ENCODE measurements around the gene CSMD2. TPM values are rescaled to one million over a fixed set of nuclear protein-coding genes. Genes with fewer than 3 reads are reported as not detected.

CSMD2 gene
- total RNA-seq, 1 donor from 2014 or later: 2.1 TPM

DNA sequence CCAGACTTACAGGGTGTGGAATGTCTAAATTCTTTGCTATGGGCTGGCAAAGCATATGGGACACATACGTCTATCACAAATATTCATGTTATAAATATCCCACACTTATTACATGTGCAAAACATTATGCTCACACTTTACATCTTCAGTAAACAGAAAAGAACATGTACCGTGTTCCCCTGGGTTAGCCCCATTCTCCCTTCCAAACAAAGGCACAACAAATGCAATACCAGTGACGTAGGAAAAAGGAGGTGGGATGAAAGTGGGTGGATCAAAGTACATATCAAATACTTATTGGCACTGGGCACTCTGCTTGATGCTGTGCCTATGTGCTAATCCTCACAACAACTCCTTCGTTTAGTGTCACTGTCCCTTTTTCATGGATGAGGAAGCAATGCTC is 521.8 kb downstream of the CSMD2 start:
- Mint-ChIP-seq H3K4me3 (ENCODE audit: unreplicated experiment) (no peak overlapping the region), H3K9me3 (ENCODE audit: unreplicated experiment) (no peaks in the 10 kb centered on the region), H3K27me3 (ENCODE audit: unreplicated experiment) (peaks cover 2% of the 10 kb centered on the region), H3K4me1 (ENCODE audit: unreplicated experiment) (peaks cover 7% of the 10 kb centered on the region), H3K36me3 (ENCODE audit: low read depth, unreplicated experiment) (no peaks in the 10 kb centered on the region), H3K27ac (ENCODE audit: unreplicated experiment) (no peak overlapping the region)
- no peak for DNase-seq (ENCODE audit: low spot score)
- TF ChIP-seq, protein P1, sequence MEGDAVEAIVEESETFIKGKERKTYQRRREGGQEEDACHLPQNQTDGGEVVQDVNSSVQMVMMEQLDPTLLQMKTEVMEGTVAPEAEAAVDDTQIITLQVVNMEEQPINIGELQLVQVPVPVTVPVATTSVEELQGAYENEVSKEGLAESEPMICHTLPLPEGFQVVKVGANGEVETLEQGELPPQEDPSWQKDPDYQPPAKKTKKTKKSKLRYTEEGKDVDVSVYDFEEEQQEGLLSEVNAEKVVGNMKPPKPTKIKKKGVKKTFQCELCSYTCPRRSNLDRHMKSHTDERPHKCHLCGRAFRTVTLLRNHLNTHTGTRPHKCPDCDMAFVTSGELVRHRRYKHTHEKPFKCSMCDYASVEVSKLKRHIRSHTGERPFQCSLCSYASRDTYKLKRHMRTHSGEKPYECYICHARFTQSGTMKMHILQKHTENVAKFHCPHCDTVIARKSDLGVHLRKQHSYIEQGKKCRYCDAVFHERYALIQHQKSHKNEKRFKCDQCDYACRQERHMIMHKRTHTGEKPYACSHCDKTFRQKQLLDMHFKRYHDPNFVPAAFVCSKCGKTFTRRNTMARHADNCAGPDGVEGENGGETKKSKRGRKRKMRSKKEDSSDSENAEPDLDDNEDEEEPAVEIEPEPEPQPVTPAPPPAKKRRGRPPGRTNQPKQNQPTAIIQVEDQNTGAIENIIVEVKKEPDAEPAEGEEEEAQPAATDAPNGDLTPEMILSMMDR (IDR thresholded peaks at IDR 0.05; ENCODE audit: unreplicated experiment): no peak

DNA sequence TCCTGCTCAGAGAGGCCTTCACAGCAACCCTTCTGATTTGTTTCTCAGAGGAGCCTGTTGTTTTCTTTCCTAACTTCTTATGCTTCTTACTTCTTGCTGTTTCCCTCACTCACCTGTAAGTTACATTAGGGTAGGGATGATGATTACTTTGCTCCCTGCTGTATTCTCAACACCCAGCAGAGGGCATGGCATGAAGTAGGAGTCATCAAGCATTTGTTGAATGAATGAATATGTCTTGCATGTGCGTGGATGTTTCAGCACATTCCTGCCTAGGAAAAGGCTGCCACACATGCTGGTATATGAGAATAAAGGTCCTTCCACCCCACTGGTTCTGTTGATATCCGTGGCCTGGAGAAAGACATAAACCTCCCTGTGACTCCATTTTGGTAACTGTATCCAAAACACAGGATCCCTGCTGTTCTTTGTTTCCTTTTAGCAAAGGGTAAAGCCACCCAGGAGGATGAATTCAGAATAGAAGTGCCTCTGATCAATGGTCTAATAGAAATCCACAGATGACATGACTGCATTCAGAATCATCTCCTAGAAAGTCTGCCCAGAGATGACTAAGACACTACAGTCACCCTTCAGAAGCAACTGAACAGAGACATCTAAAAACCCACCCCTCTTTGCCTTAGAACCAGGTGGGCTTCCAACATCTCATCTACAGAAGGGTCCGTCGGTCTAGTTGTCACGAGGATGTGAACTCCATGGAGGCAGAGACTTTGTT is 523.8 kb downstream of the CSMD2 start:
- H3K9me3 Mint-ChIP-seq (ENCODE audit: unreplicated experiment): no peaks in the 10 kb centered on the region
- TF ChIP-seq, protein P1 (IDR thresholded peaks at IDR 0.05; ENCODE audit: unreplicated experiment): peak; percentile 61
- peaks cover 7% of the 10 kb centered on the region for H3K4me1 Mint-ChIP-seq (ENCODE audit: unreplicated experiment)
- H3K4me3 Mint-ChIP-seq (ENCODE audit: unreplicated experiment): no peak overlapping the region
- H3K27me3 Mint-ChIP-seq (ENCODE audit: unreplicated experiment): peaks cover 2% of the 10 kb centered on the region
- DNase-seq (ENCODE audit: low spot score): peak; percentile 41
- no peaks in the 10 kb centered on the region for H3K36me3 Mint-ChIP-seq (ENCODE audit: low read depth, unreplicated experiment)
- H3K27ac Mint-ChIP-seq (ENCODE audit: unreplicated experiment): no peak overlapping the region

DNA sequence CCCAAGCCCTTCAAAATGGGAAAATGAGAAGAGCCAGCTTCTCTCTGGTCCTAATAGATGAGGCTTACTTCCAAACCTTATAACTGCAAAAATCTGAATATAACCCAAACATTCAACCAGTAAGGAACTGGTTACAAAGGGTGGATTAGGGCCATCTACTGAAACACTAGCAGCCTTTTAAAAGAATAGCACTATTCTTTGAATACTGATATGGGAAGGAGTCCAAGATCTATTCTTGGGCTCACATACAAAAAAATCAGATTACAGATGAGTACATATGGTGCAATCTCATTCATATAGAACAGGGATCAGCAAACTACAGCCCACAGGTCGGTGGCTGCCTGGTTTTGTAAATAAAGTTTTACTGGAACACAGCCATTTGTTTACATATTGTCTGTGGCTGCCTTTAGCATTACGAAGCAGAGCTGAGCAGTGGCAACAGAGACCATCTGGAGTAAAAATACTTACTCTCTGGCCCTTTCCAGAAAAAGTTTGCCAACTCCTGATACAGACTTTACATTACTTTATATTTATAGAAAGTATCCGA is 524.8 kb downstream of the CSMD2 start:
- no peak for DNase-seq (ENCODE audit: low spot score)
- Mint-ChIP-seq H3K4me3 (ENCODE audit: unreplicated experiment) (no peak overlapping the region), H3K9me3 (ENCODE audit: unreplicated experiment) (no peaks in the 10 kb centered on the region), H3K27ac (ENCODE audit: unreplicated experiment) (no peak overlapping the region), H3K4me1 (ENCODE audit: unreplicated experiment) (peaks cover 7% of the 10 kb centered on the region), H3K36me3 (ENCODE audit: low read depth, unreplicated experiment) (no peaks in the 10 kb centered on the region), H3K27me3 (ENCODE audit: unreplicated experiment) (peaks cover 2% of the 10 kb centered on the region)
- TF ChIP-seq, protein P1 (IDR thresholded peaks at IDR 0.05; ENCODE audit: unreplicated experiment): no peak

DNA sequence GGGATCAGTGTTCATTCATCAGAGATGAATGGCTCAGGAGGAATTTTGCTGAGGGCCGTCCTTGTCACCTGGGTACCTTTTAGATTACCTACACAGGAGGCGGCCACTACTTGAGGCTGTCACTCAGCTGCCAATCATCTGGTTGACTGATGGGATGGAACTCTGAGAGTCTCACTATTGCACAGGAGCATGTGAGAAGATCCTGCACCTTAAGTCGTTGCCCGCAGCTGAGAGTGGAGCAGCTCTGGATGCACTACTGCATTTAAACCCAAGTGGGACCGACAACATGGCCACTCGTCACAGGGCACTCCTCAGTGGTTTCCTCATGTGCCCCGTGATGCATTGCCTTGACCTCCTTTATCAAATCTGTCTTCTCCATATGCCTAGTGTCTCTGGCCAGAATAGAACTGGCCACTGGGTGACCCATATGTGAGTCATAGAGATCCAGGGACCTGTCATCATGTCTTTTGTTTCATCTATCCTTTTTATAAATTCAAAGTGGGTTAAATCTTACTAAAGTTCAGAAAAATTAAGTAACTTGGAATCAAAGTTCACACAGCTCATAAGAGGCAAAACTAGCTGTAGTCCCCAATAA is 527.1 kb downstream of the CSMD2 start:
- TF ChIP-seq, protein P1 (IDR thresholded peaks at IDR 0.05; ENCODE audit: unreplicated experiment): no peak
- DNase-seq (ENCODE audit: low spot score): no peak
- no peaks in the 10 kb centered on the region for H3K4me1 Mint-ChIP-seq (ENCODE audit: unreplicated experiment)
- H3K27ac Mint-ChIP-seq (ENCODE audit: unreplicated experiment): no peak overlapping the region
- peaks cover 4% of the 10 kb centered on the region for H3K27me3 Mint-ChIP-seq (ENCODE audit: unreplicated experiment)
- H3K9me3 Mint-ChIP-seq (ENCODE audit: unreplicated experiment): no peaks in the 10 kb centered on the region
- no peak overlapping the region for H3K4me3 Mint-ChIP-seq (ENCODE audit: unreplicated experiment)
- no peaks in the 10 kb centered on the region for H3K36me3 Mint-ChIP-seq (ENCODE audit: low read depth, unreplicated experiment)

DNA sequence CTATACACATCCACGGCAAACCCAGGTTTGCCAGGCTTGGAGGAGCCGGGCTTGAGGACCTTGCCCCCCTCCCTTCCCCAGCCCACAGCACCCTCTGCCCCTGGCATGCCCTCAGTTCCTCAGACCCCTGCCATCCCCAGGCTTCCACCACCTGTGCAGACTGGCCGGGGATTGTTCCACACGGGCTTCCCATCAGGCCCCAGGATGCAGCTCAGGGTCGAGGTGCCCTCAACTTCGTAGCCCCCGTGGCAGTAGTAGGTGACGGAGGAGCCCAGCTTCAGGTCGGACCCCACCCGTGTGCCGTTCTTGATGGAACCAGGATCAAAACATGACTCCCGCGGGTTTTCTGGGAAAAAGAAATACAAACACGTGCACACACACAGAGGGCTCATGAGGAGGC is 528.8 kb downstream of the CSMD2 start:
- no peaks in the 10 kb centered on the region for H3K4me1 Mint-ChIP-seq (ENCODE audit: unreplicated experiment)
- H3K27me3 Mint-ChIP-seq (ENCODE audit: unreplicated experiment): peaks cover 4% of the 10 kb centered on the region
- DNase-seq (ENCODE audit: low spot score): no peak
- no peak overlapping the region for H3K4me3 Mint-ChIP-seq (ENCODE audit: unreplicated experiment)
- H3K27ac Mint-ChIP-seq (ENCODE audit: unreplicated experiment): no peak overlapping the region
- H3K36me3 Mint-ChIP-seq (ENCODE audit: low read depth, unreplicated experiment): no peaks in the 10 kb centered on the region
- H3K9me3 Mint-ChIP-seq (ENCODE audit: unreplicated experiment): no peaks in the 10 kb centered on the region
- TF ChIP-seq, protein P1 (IDR thresholded peaks at IDR 0.05; ENCODE audit: unreplicated experiment): no peak

All from endothelial cell (in vitro differentiated cells).